NCI-H187 treated with DMSO at 0.1 percent for 48 hours (cell line): ENCODE results near the gene RETREG3.

Experiments
- DNase-seq: peaks from one replicate; lab custom pipeline; 2025; lab: John Stamatoyannopoulos, UW

RETREG3 gene

DNA sequence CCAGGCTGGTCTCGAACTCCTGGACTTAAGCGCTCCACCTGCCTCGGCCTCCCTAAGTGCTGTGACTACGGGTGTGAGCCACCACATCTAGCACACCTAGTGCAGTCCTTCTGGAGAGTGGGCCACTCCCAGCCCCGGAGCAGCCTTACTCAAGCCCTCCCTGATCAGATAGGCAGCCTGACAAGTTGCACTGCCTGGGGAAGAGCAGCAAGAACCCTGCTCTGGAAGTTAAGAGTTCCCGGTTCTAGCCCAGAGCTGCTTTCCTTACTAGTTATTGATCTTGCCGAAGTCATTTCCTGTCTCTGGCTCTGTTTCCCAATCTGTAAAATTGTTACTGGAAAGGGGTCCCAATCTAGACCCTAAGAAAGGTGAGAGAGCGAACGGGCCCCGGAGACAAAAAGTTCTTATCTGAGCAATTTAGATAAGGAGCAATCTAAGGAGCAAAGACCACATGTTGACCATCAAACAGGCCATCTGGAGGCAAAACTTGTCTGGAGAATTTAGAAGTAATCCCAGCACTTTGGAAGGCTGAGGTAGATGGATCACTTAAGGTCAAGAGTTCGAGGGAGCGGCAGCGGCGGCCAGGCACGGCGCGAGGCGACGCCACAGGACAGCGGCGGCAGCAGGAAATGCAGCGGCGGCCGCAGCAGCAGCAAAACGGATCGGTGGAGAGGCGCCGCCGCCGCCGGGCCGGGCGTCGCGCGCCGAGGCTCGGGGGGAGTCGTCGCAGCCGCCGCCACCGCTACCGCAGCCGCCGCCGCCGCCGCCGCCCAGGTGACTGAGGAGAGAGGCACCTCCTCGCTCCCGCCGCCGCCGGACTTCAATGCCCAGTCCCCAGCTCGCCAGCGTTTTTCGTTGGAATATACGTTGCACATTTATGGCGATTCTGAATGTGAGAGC is 77.5 kb downstream of the RETREG3 start:
- DNase-seq: no peak

DNA sequence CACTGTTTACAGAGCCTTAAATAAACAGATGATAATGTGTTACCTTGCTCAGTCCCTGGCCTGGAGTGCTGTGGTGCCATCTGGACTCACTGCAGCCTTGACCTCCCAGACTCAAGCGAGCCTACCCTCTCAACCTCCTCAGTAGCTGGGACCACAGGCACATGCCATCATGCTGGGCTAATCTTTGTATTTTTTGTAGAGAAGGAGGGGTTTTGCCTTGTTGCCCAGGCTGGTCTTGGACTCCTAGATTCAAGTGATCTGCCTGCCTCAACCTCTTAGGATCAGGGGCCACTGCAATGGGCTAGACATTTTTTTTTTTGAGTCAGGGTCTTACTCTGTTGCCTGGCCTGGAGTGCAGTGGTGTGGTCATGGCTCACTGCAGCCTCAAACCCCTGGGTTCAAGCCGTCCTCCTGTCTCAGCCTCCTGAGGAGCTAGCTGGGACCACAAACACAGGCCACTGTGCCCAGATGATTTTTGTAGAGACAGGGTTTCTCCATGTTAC is 78.2 kb downstream of the RETREG3 start:
- no peak for DNase-seq
